ENCODE data around the gene BICD1.

The BICD1 gene

DNA sequence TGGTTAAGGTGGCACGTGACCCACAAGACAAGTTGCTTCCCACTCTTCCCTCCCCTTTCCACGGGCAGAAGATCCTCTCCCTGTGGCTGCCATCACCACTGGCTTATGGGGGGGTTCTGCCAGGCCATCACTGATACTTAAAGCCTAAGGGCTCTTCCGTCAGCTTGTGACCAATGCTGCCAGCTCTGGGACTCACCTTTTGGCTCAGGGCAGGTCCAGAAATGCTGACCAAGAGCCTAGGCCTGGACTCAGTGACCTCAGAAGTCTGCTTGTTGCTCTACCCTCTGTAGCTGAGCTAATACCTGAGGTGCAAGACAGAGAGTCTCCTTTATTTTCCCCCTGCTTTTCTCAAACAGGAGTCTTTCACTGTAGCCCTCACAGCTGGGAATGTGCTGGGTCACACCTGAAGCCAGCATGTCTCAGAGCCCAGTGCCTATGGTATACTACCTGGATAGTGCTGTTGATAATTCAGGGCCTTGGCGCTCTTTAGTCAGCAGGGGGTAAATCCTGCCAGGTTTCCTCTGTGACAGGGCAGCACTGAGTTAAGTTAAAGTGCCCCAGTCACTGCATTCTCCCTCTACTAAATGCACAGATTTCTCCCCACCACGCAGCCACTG, 312.4 kb downstream of the BICD1 start:
- no peak for DNase-seq

DNA sequence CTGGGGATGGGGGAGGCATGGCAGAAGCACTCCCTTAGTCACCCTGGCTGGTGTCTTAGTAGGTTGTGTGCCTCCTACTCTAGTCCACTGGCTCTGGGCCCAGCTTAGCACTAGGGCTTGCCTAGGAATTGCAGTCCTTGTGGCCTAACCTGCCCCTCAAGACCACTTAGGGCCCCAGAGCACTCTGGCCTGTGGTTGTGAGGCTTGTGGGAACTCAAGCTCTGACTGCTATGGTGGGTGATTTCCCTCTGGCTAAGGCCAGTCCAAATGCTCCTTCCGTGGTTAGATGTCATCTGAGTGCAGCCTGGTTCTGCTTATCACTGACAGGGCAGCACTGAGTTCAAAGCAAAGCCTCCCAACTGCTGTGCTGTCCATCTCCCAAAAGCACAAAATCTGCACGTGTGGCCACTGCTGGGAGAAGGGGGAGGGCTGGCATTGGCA, 312.9 kb downstream of the BICD1 start:
- no peak for DNase-seq

- DNase-seq, result no peak
Measured at GRCh38 chr12:32420356-32420755, 313.7 kb downstream of the BICD1 start.

DNA sequence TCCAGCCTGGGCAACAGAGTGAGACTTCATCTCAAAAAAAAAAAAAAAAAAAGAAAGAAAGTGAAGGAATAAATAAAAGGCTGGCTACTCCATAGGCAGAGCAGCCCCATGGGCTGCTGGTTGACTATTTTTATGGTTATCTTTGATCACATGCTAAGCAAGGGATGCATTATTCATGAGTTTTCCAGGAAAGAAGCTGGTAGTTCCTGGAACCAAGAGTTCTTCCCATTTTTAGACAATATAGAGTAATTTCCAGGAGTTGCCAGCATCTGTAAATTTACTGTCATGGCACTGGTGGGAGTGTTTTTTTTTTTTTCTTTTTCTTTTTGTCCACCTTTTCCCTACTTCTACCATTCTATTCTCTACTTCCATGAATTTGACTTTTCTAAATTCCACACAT, 316.9 kb downstream of the BICD1 start:
- DNase-seq, result no peak

GRCh38 chr12:32431025-32431424, 324.4 kb downstream of the BICD1 start:
- DNase-seq, result no peak

All from COR-L47 (cell line).